BJ (cell line): Measurements from ENCODE around the gene LYPD6B. TPM values are rescaled to one million over a fixed set of nuclear protein-coding genes. Genes with fewer than 3 reads are reported as not detected.

Experiments used
- CTCF ChIA-PET: fragments of 350-600 bp; formaldehyde crosslinking; extraction: SDS; loops from one replicate; lab custom pipeline; 2021; ENCODE audit warnings: antibody characterized with exemption, inconsistent platforms; lab: Yijun Ruan, JAX
- POLR2A ChIA-PET: fragments of 300-600 bp; sonication (Branson Sonifier 250); formaldehyde crosslinking; extraction: SDS; loops from one replicate; lab custom pipeline; 2021; ENCODE audit warnings: antibody characterized with exemption; lab: Charles Lee
- DNase-seq: peaks from one replicate; pipeline ENCODE4 v3.0.0-alpha.2; 2011; ENCODE audit warnings: low read depth
- H3K27me3 ChIP-seq: 2 replicates; pipeline ENCODE4 v1.6.0; 2011; ENCODE audit warnings: low read length; ENCODE audit not compliant: control insufficient read depth, insufficient read depth
- H3K36me3 ChIP-seq: 2 replicates; pipeline ENCODE4 v1.5.1; 2011; ENCODE audit warnings: low read length; ENCODE audit not compliant: control insufficient read depth, insufficient read depth
- H3K4me3 ChIP-seq: 2 replicates; pipeline ENCODE4 v1.5.1; 2011; ENCODE audit warnings: low read depth, mild to moderate bottlenecking, control low read depth, low read length
- polyA plus RNA-seq: library from polyadenylated mRNA; depleted of rRNA; stranded (reverse); fragments of >200 nt; gene quantifications from 2 replicates; pipeline ENCODE4 v1.2.3, GENCODE V29; 2011
- TF ChIP-seq, protein P1 (sequence below): IDR thresholded peaks from 2 replicates; pipeline ENCODE4 v1.5.1; 2011; ENCODE audit warnings: low read depth, mild to moderate bottlenecking, control low read depth, inconsistent platforms, low read length, moderate library complexity; ENCODE audit not compliant: insufficient read depth

Gene LYPD6B
- polyA plus RNA-seq, 1 experiment: 19.1 TPM

DNA sequence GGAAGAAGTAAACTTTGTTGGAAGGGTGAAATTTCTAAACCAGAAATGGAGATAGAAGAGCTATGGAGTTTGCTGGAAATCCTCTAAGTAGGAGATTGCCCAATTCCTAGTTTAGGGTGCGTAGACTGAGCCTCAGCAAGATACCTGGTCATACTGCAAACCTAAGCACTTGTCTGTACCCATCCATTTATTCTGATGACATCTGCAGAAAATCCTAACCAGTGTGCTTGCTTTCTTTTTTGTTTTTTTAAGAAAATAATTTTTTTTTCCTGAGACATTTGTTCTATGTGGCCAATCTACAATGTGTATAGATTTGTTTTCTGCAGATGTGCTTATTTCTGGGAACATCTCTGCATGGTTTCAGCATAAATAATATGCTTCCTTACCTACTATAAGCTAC is 144.7 kb downstream of the LYPD6B start:
- Histone ChIP-seq H3K4me3 (no peak overlapping the region), H3K36me3 (no peaks in the 10 kb centered on the region), H3K27me3 (no peaks in the 10 kb centered on the region)
- ChIA-PET CTCF (interaction anchor here (0.5 kb wide), 1 partner anchor 33 kb away, joined by 4 read pairs; no protein-coding TSS in a partner anchor), POLR2A (no interaction called here)
- no peak for DNase-seq
- TF ChIP-seq, protein P1, sequence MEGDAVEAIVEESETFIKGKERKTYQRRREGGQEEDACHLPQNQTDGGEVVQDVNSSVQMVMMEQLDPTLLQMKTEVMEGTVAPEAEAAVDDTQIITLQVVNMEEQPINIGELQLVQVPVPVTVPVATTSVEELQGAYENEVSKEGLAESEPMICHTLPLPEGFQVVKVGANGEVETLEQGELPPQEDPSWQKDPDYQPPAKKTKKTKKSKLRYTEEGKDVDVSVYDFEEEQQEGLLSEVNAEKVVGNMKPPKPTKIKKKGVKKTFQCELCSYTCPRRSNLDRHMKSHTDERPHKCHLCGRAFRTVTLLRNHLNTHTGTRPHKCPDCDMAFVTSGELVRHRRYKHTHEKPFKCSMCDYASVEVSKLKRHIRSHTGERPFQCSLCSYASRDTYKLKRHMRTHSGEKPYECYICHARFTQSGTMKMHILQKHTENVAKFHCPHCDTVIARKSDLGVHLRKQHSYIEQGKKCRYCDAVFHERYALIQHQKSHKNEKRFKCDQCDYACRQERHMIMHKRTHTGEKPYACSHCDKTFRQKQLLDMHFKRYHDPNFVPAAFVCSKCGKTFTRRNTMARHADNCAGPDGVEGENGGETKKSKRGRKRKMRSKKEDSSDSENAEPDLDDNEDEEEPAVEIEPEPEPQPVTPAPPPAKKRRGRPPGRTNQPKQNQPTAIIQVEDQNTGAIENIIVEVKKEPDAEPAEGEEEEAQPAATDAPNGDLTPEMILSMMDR: no peak

DNA sequence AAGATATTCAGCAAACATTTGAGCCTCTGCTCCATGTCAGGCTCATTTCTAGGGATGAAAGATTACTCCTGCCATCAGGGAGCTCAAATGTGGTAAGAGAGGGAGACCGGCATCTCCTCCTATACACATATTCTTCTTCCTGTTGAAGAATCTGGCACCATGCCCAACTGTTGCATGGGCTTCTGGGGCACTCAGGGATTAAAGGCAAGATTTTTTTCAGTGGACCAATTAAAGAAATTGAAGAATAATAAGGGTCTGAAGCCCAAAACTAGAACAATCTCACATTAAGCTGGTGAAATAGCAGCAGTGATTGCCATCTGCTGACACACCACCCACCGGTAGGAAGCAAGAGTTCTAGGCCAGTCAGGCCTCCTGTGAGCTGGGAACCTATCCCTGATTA is 146.5 kb downstream of the LYPD6B start:
- TF ChIP-seq, protein P1: no peak
- H3K36me3 ChIP-seq: no peaks in the 10 kb centered on the region
- H3K4me3 ChIP-seq: no peak overlapping the region
- ChIA-PET POLR2A (no interaction called here), CTCF (interaction anchor here (1.6 kb wide), 1 partner anchor 12 kb away, joined by 4 read pairs; no protein-coding TSS in a partner anchor)
- no peak for DNase-seq
- H3K27me3 ChIP-seq: no peaks in the 10 kb centered on the region

DNA sequence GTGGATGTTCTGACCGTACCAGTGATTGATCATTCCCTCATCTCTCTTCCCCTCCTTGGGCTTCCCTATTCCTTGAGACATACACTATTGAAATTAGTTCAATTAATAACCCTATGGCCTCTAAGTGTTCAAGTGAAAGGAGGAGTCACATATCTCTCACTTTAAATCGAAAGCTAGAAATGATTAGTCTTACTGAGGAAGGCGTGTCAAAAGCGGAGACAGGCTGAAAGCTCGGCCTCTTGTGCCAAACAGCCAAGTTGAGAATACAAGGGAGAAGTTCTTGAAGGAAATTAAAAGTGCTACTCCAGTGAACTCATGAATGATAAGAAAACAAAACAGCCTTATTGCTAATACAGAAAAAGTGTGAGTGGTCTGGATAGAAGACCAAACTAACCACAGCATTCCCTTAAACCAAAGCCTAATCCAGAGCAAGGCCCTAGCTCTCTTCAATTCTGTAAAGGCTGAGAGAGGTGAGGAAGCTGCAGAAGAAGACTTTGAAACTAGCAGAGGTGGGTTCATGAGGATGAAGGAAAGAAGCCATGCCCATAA is 147.5 kb downstream of the LYPD6B start:
- ChIA-PET POLR2A (no interaction called here), CTCF (interaction anchor here (0.5 to 1.6 kb wide), 2 partner anchors 11 to 1056 kb away, joined by 3 to 4 read pairs; no protein-coding TSS in a partner anchor)
- H3K27me3 ChIP-seq: no peaks in the 10 kb centered on the region
- TF ChIP-seq, protein P1: no peak
- DNase-seq: no peak
- no peak overlapping the region for H3K4me3 ChIP-seq
- H3K36me3 ChIP-seq: no peaks in the 10 kb centered on the region

DNA sequence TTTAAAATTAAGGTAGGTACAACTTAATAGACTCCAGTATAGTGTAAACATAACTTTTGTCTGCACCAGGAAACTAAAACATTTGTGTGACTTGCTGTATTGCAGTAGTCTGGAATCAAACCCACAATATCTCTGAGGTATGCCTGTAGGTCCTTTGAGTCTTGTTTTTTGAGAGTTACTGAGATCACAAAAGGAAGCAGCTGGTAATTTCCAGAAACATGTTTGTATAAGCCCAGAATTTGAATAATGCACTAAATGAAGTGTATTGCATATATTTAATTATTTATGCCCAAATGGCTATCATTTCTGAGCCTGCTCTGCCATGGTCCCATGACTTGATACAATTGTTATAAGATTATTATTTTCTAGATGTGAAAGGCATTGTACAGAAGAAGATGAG is 148.6 kb downstream of the LYPD6B start:
- no peaks in the 10 kb centered on the region for H3K27me3 ChIP-seq
- DNase-seq: no peak
- ChIA-PET CTCF (interaction anchor here (1.0 kb wide), 1 partner anchor 11 kb away, joined by 4 read pairs; no protein-coding TSS in a partner anchor), POLR2A (no interaction called here)
- no peaks in the 10 kb centered on the region for H3K36me3 ChIP-seq
- no peak overlapping the region for H3K4me3 ChIP-seq
- TF ChIP-seq, protein P1: no peak

DNA sequence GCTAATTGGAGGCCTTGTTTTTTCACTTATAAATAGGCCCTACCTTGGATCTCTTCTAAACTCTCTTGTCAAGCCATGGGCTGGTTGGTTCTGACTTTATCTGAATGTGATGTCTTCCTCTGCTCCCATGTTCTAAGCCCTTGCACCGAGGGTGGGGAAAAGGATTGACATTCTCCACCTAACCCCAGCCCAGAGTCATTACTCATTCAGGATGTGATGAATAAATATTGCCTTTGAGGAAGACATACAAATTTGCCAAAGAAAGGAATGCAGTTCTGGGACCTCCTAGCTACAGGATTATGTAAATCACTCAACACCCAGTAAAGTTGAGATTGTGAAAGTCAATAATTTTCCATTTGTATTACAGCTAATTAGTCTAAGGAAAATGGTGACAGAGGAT is 149.8 kb downstream of the LYPD6B start:
- TF ChIP-seq, protein P1: no peak
- DNase-seq: no peak
- ChIA-PET CTCF (no interaction called here), POLR2A (no interaction called here)
- no peaks in the 10 kb centered on the region for H3K27me3 ChIP-seq
- no peaks in the 10 kb centered on the region for H3K36me3 ChIP-seq
- no peak overlapping the region for H3K4me3 ChIP-seq
